H9 (cell line): ENCODE results near the gene OR2M5. TPM values are rescaled to one million over a fixed set of nuclear protein-coding genes. Genes with fewer than 3 reads are reported as not detected.

Experiments
- DNase-seq: peaks from one replicate; pipeline ENCODE4 v3.0.0-alpha.2; 2017
- H2AFZ ChIP-seq: one replicate; pipeline ENCODE4 v1.6.1; 2013; ENCODE audit warnings: mild to moderate bottlenecking, low read length, control low read depth, moderate library complexity
- H2AK5ac ChIP-seq: 2 replicates; pipeline ENCODE4 v1.6.1; 2013; ENCODE audit warnings: low read length, control low read depth, mixed read lengths; ENCODE audit not compliant: insufficient read length
- H2BK120ac ChIP-seq: one replicate; pipeline ENCODE4 v1.6.1; 2013; ENCODE audit warnings: low read depth, mild to moderate bottlenecking, low read length, control low read depth, inconsistent platforms; ENCODE audit not compliant: poor library complexity, severe bottlenecking
- H2BK12ac ChIP-seq: 2 replicates; pipeline ENCODE4 v1.6.1; 2013; ENCODE audit warnings: low read length, control low read depth, mixed read lengths, low read depth; ENCODE audit not compliant: insufficient read length
- H2BK15ac ChIP-seq: 2 replicates; pipeline ENCODE4 v1.6.1; 2013; ENCODE audit warnings: low read depth, low read length, control low read depth
- H2BK20ac ChIP-seq: one replicate; pipeline ENCODE4 v1.6.1; 2013; ENCODE audit warnings: low read depth, mild to moderate bottlenecking, low read length, control low read depth, inconsistent platforms; ENCODE audit not compliant: poor library complexity, severe bottlenecking
- H2BK5ac ChIP-seq: 2 replicates; pipeline ENCODE4 v1.6.1; 2013; ENCODE audit warnings: low read length, control low read depth, mixed read lengths; ENCODE audit not compliant: insufficient read length
- H3K14ac ChIP-seq: 2 replicates; pipeline ENCODE4 v1.6.1; 2013; ENCODE audit warnings: low read length, control low read depth; ENCODE audit not compliant: insufficient read depth
- H3K18ac ChIP-seq: 2 replicates; pipeline ENCODE4 v1.6.1; 2013; ENCODE audit warnings: low read depth, mild to moderate bottlenecking, mixed read lengths, low read length, control low read depth; ENCODE audit not compliant: insufficient read length
- H3K23ac ChIP-seq: 2 replicates; pipeline ENCODE4 v1.6.1; 2013; ENCODE audit warnings: low read length, control low read depth, mixed read lengths, low read depth; ENCODE audit not compliant: insufficient read length
- H3K23me2 ChIP-seq: 2 replicates; pipeline ENCODE4 v1.6.1; 2013; ENCODE audit warnings: low read depth, mild to moderate bottlenecking, mixed read lengths, low read length, control low read depth; ENCODE audit not compliant: insufficient read length, poor library complexity, severe bottlenecking
- H3K27ac ChIP-seq: 2 replicates; pipeline ENCODE4 v1.5.1; 2013; ENCODE audit warnings: low read length, control low read depth, mixed read lengths, low read depth; ENCODE audit not compliant: insufficient read length
- H3K27me3 ChIP-seq: 2 replicates; pipeline ENCODE4 v1.6.1; 2013; ENCODE audit warnings: low read length, control low read depth, inconsistent platforms; ENCODE audit not compliant: insufficient read depth
- H3K4ac ChIP-seq: 2 replicates; pipeline ENCODE4 v1.6.1; 2013; ENCODE audit warnings: low read depth, mild to moderate bottlenecking, control low read depth, inconsistent platforms, low read length, moderate library complexity
- H3K4me1 ChIP-seq: 2 replicates; pipeline ENCODE4 v1.6.1; 2013; ENCODE audit warnings: low read length, control low read depth, inconsistent platforms; ENCODE audit not compliant: insufficient read depth
- H3K4me2 ChIP-seq: 2 replicates; pipeline ENCODE4 v1.6.1; 2013; ENCODE audit warnings: low read length, control low read depth, mixed read lengths; ENCODE audit not compliant: insufficient read length, insufficient read depth
- H3K56ac ChIP-seq: 2 replicates; pipeline ENCODE4 v1.6.1; 2013; ENCODE audit warnings: low read depth, mild to moderate bottlenecking, mixed read lengths, low read length, control low read depth; ENCODE audit not compliant: insufficient read length
- H3K79me1 ChIP-seq: 2 replicates; pipeline ENCODE4 v1.6.1; 2013; ENCODE audit warnings: low read depth, mild to moderate bottlenecking, moderate library complexity, low read length, control low read depth, inconsistent platforms; ENCODE audit not compliant: insufficient read depth, poor library complexity, severe bottlenecking
- H3K79me2 ChIP-seq: 2 replicates; pipeline ENCODE4 v1.6.1; 2013; ENCODE audit warnings: low read length, control low read depth, inconsistent platforms; ENCODE audit not compliant: insufficient read depth
- H3K9ac ChIP-seq: 2 replicates; pipeline ENCODE4 v1.6.1; 2013; ENCODE audit warnings: low read length, control low read depth, mixed read lengths; ENCODE audit not compliant: insufficient read length; ENCODE audit errors: extremely low read depth
- H3K9me3 ChIP-seq: one replicate; pipeline ENCODE4 v1.6.1; 2013; ENCODE audit warnings: low read depth, low read length, inconsistent platforms; ENCODE audit not compliant: control insufficient read depth
- H3T11ph ChIP-seq: one replicate; pipeline ENCODE4 v1.6.1; 2013; ENCODE audit warnings: mild to moderate bottlenecking, low read length, control low read depth, inconsistent platforms
- H4K20me1 ChIP-seq: one replicate; pipeline ENCODE4 v1.6.1; 2013; ENCODE audit not compliant: control insufficient read depth, insufficient read length, insufficient read depth
- H4K5ac ChIP-seq: 2 replicates; pipeline ENCODE4 v1.6.1; 2013; ENCODE audit warnings: low read depth, mild to moderate bottlenecking, mixed read lengths, low read length, control low read depth; ENCODE audit not compliant: insufficient read length
- H4K8ac ChIP-seq: replicated peaks from 2 replicates; pipeline ENCODE4 v1.6.1; 2013; ENCODE audit warnings: low read length, control low read depth, mixed read lengths, low read depth; ENCODE audit not compliant: insufficient read length
- H4K91ac ChIP-seq: 2 replicates; pipeline ENCODE4 v1.6.1; 2013; ENCODE audit warnings: low read depth, mild to moderate bottlenecking, moderate library complexity, mixed read lengths, low read length, control low read depth; ENCODE audit not compliant: insufficient read length
- H3K27ac Mint-ChIP-seq, 3 experiments: 2 replicates in 2 of 3; 3 replicates in 1 of 3; pipeline ENCODE4 v1.8.0; 2020 to 2021; ENCODE audit warnings: mixed read lengths in 3 of 3, mild to moderate bottlenecking in 1 of 3, moderate library complexity in 1 of 3
- H3K27me3 Mint-ChIP-seq: 2 replicates; pipeline ENCODE4 v1.8.0; 2021; ENCODE audit warnings: low read depth, mild to moderate bottlenecking, moderate library complexity, mixed read lengths
- H3K36me3 Mint-ChIP-seq, 3 experiments: 2 replicates in 2 of 3; 3 replicates in 1 of 3; pipeline ENCODE4 v1.8.0; 2020 to 2021; ENCODE audit warnings: low read depth in 3 of 3, mixed read lengths in 3 of 3; ENCODE audit not compliant: insufficient read depth in 1 of 3
- H3K4me1 Mint-ChIP-seq, 2 experiments: 2 replicates each; pipeline ENCODE4 v1.8.0; 2020; ENCODE audit warnings: mixed read lengths in 2 of 2
- H3K4me3 Mint-ChIP-seq, 2 experiments: 2 replicates in 1 of 2; 3 replicates in 1 of 2; pipeline ENCODE4 v1.8.0; 2020 to 2021; ENCODE audit warnings: mild to moderate bottlenecking in 2 of 2, mixed read lengths in 2 of 2, moderate library complexity in 1 of 2
- H3K9me3 Mint-ChIP-seq, 2 experiments: 2 replicates in 1 of 2; 3 replicates in 1 of 2; pipeline ENCODE4 v1.8.0; 2020; ENCODE audit warnings: mild to moderate bottlenecking in 2 of 2, mixed read lengths in 2 of 2, moderate library complexity in 1 of 2
- CTCF ChIP-seq: fragments of 200-600 bp; sonication (generic); conservative IDR thresholded peaks from 3 replicates; pipeline ENCODE4 v1.8.0; 2021; ENCODE audit warnings: antibody characterized with exemption, mild to moderate bottlenecking
- WGBS: extraction: QIAGEN DNeasy Blood & Tissue Kit; methylation state at CpG from one replicate; pipeline ENCODE4 v1.1.7; 2013; ENCODE audit warnings: missing lambda C conversion rate, low lambda C conversion rate, mixed read lengths; ENCODE audit not compliant: insufficient read length; ENCODE audit errors: extremely low coverage; 5-methylcytosine and 5-hydroxymethylcytosine counted together
- total RNA-seq: library from RNA; stranded (reverse); gene quantifications from 2 replicates; pipeline ENCODE4 v1.2.1, GENCODE V29; 2021

OR2M5 gene
- total RNA-seq, 1 experiment from 2014 or later: not detected

DNA sequence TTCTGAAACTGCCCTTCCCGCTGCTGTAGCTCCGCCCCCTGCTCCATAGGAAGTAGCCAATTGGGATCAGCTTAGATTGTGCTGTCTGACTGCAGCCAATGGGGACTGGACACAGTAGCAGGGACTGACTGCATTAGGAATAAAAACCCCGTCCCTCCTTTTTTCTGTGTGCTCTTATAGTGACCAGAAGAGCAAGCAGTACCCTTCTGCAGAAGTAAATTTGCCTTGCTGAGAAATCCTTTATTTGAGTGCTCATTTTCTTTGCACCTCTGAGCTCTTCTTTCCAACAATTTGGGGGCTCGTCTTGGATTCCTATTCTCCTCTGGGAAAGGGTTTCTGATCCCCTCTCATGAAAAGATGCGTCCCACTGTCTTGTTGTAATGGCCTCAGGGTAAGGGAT is 33.8 kb upstream of the OR2M5 start:
- Histone ChIP-seq H3K56ac (no peak overlapping the region), H3K18ac (no peak overlapping the region), H4K91ac (no peak overlapping the region), H3K14ac (no peak overlapping the region), H3K4me1 (no peaks in the 10 kb centered on the region), H4K20me1 (no peaks in the 10 kb centered on the region), H3K4ac (no peak overlapping the region), H3K4me2 (no peak overlapping the region), H2BK20ac (no peak overlapping the region), H2AFZ (no peak overlapping the region), H3K23me2 (no peaks in the 10 kb centered on the region), H2BK12ac (no peak overlapping the region), H2AK5ac (no peak overlapping the region), H3K23ac (no peak overlapping the region), H3K9me3 (peaks cover 49% of the 10 kb centered on the region), H4K8ac (no peak overlapping the region), H3K79me1 (no peaks in the 10 kb centered on the region), H3K79me2 (no peaks in the 10 kb centered on the region), H2BK5ac (no peak overlapping the region), H3K27ac (no peak overlapping the region), H4K5ac (no peak overlapping the region), H3K9ac (no peak overlapping the region), H3K27me3 (no peaks in the 10 kb centered on the region), H3T11ph (no peak overlapping the region), H2BK120ac (no peak overlapping the region), H2BK15ac (no peak overlapping the region)
- Mint-ChIP-seq H3K27me3 (peaks cover 3% of the 10 kb centered on the region), H3K36me3 (peaks cover 0 to 21% (median 7%) of the 10 kb centered on the region in 3 experiments; a peak in 5 of 7 replicates), H3K4me3 (no peak overlapping the region), H3K27ac (no peak overlapping the region), H3K9me3 (peaks cover 82% of the 10 kb centered on the region in 2 experiments), H3K4me1 (no peaks in the 10 kb centered on the region)
- DNase-seq: no peak
- no peak for TF ChIP-seq CTCF
- WGBS: no CpG with 5 or more reads among the region's 5 CpGs
